PC-9 (cell line): ENCODE measurements around the gene GP1BB. TPM values are rescaled to one million over a fixed set of nuclear protein-coding genes. Genes with fewer than 3 reads are reported as not detected.

Experiments used
- BruUV-seq: library from RNA; stranded (reverse); fragments of 400-500 nt; replicated peaks from 2 replicates; lab custom pipeline; 2021; lab: Mats Ljungman, UMichigan
- CTCF ChIA-PET: fragments of 300-600 bp; sonication (Branson Sonifier 250); formaldehyde crosslinking; loops from one replicate; lab custom pipeline; 2022; ENCODE audit warnings: antibody characterized with exemption; lab: Charles Lee
- POLR2A ChIA-PET: fragments of 300-600 bp; sonication (Branson Sonifier 250); formaldehyde crosslinking; loops from one replicate; lab custom pipeline; 2022; ENCODE audit warnings: antibody characterized with exemption; ENCODE audit not compliant: unreplicated experiment; lab: Charles Lee
- DNase-seq, 2 experiments: peaks; one replicate each; pipeline versions ENCODE4 v3.0.0 to v3.0.0-alpha.2; 2015 to 2022; ENCODE audit warnings: mixed read lengths in 1 of 2
- H2AFZ ChIP-seq: fragments of 200-600 bp; sonication (generic); 2 replicates; pipeline ENCODE4 v1.8.1; 2017; ENCODE audit warnings: antibody characterized with exemption
- H3F3A ChIP-seq: fragments of 200-600 bp; sonication (generic); 2 replicates; pipeline ENCODE4 v1.8.1; 2017; ENCODE audit warnings: antibody characterized with exemption, mild to moderate bottlenecking, low read depth; ENCODE audit not compliant: insufficient read depth
- H3K27ac ChIP-seq: fragments of 200-600 bp; sonication (generic); 2 replicates; pipeline ENCODE4 v1.6.1; 2016; ENCODE audit warnings: mixed run types
- H3K27me3 ChIP-seq: fragments of 200-600 bp; sonication (generic); 2 replicates; pipeline ENCODE4 v1.6.1; 2016; ENCODE audit warnings: low read depth, mixed run types; ENCODE audit not compliant: insufficient read depth
- H3K36me3 ChIP-seq: fragments of 200-600 bp; sonication (generic); 2 replicates; pipeline ENCODE4 v1.6.1; 2016; ENCODE audit warnings: low read depth, mixed run types
- H3K4me1 ChIP-seq: fragments of 200-600 bp; sonication (generic); replicated peaks from 2 replicates; pipeline ENCODE4 v1.6.1; 2016; ENCODE audit warnings: mixed run types; ENCODE audit not compliant: insufficient read depth
- H3K4me2 ChIP-seq: fragments of 200-600 bp; sonication (generic); 2 replicates; pipeline ENCODE4 v1.6.1; 2017; ENCODE audit warnings: mixed run types
- H3K4me3 ChIP-seq: fragments of 200-600 bp; sonication (generic); 2 replicates; pipeline ENCODE4 v1.6.1; 2016; ENCODE audit warnings: mixed run types
- H3K79me2 ChIP-seq: fragments of 200-600 bp; sonication (generic); 2 replicates; pipeline ENCODE4 v1.6.1; 2017; ENCODE audit warnings: low read depth, mixed run types
- H3K9me2 ChIP-seq: fragments of 200-600 bp; sonication (generic); 2 replicates; pipeline ENCODE4 v1.8.1; 2017; ENCODE audit warnings: mild to moderate bottlenecking; ENCODE audit not compliant: insufficient read depth
- H3K9me3 ChIP-seq: fragments of 200-600 bp; sonication (generic); 2 replicates; pipeline ENCODE4 v1.8.1; 2016; ENCODE audit warnings: low read depth; ENCODE audit not compliant: insufficient read depth
- H4K20me1 ChIP-seq: fragments of 200-600 bp; sonication (generic); 2 replicates; pipeline ENCODE4 v1.8.1; 2017; ENCODE audit not compliant: insufficient read depth
- EZH2 ChIP-seq: fragments of 200-600 bp; sonication (generic); IDR thresholded peaks from 2 replicates; pipeline ENCODE4 v1.8.0; 2017; ENCODE audit warnings: antibody characterized with exemption, low read depth
- intact Hi-C: fragments of 100-400 bp; cut with micrococcal nuclease; formaldehyde crosslinking; loops from one replicate; pipeline ENCODE4 v1.10.0; 2022; ENCODE audit not compliant: unreplicated experiment
- total RNA-seq: library from RNA; stranded (reverse); gene quantifications from 2 replicates; pipeline ENCODE4 v1.2.3, GENCODE V29; 2021
- TF ChIP-seq, protein P1 (sequence below): fragments of 200-600 bp; sonication (generic); conservative IDR thresholded peaks from 2 replicates; pipeline ENCODE4 v1.6.1; 2017; ENCODE audit warnings: mixed run types, antibody characterized with exemption, mild to moderate bottlenecking, moderate library complexity

The GP1BB gene
- total RNA-seq, 1 experiment from 2014 or later = 0.35 TPM

- no peak overlapping the region for H2AFZ ChIP-seq
- no peaks in the 10 kb centered on the region for H3K9me3 ChIP-seq
- H3K9me2 ChIP-seq = no peaks in the 10 kb centered on the region
- BruUV-seq = no TSS peak
- POLR2A ChIA-PET = no interaction called here
- no peaks in the 10 kb centered on the region for H4K20me1 ChIP-seq
- intact Hi-C loops = no loop called here
- CTCF ChIA-PET = no interaction called here
- no peak overlapping the region for H3K4me3 ChIP-seq
- no peak overlapping the region for H3K4me2 ChIP-seq
- DNase-seq = no peak
- no peaks in the 10 kb centered on the region for H3F3A ChIP-seq
- TF ChIP-seq, protein P1, sequence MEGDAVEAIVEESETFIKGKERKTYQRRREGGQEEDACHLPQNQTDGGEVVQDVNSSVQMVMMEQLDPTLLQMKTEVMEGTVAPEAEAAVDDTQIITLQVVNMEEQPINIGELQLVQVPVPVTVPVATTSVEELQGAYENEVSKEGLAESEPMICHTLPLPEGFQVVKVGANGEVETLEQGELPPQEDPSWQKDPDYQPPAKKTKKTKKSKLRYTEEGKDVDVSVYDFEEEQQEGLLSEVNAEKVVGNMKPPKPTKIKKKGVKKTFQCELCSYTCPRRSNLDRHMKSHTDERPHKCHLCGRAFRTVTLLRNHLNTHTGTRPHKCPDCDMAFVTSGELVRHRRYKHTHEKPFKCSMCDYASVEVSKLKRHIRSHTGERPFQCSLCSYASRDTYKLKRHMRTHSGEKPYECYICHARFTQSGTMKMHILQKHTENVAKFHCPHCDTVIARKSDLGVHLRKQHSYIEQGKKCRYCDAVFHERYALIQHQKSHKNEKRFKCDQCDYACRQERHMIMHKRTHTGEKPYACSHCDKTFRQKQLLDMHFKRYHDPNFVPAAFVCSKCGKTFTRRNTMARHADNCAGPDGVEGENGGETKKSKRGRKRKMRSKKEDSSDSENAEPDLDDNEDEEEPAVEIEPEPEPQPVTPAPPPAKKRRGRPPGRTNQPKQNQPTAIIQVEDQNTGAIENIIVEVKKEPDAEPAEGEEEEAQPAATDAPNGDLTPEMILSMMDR = no peak
- TF ChIP-seq EZH2 = no peak
- H3K4me1 ChIP-seq = no peaks in the 10 kb centered on the region
- H3K27me3 ChIP-seq = no peaks in the 10 kb centered on the region; the same call in 1 of the 2 replicates
- H3K36me3 ChIP-seq = no peaks in the 10 kb centered on the region
- no peak overlapping the region for H3K27ac ChIP-seq
- no peaks in the 10 kb centered on the region for H3K79me2 ChIP-seq
Observed at GRCh38 chr22:19710020-19710768, 13.1 kb upstream of the GP1BB start.

DNA sequence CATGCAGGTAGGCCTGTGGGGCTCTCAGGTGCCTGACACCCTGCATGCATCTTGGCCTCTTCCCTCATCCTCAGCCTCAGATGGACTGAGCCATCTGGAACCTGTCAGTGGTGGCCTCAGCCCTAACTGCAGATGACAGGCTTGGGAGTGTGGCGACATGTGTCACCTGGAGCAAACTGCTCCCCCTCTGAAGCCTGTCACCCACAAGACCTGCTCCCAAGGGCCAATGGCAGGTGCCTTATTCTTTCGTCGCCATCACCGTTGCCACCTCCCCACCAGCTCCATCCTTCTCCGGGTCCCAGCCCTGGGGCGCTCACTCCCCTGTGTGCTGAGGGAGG lies 12.6 kb upstream of the GP1BB start:
- TF ChIP-seq, protein P1 = no peak
- no peak for TF ChIP-seq EZH2
- no TSS peak for BruUV-seq
- H3K4me3 ChIP-seq = no peak overlapping the region
- H2AFZ ChIP-seq = no peak overlapping the region
- H3K27me3 ChIP-seq = no peaks in the 10 kb centered on the region; the same call in 1 of the 2 replicates
- CTCF ChIA-PET = no interaction called here
- no peaks in the 10 kb centered on the region for H3K9me3 ChIP-seq
- H3K9me2 ChIP-seq = no peaks in the 10 kb centered on the region
- no peaks in the 10 kb centered on the region for H3K36me3 ChIP-seq
- H3K79me2 ChIP-seq = no peaks in the 10 kb centered on the region
- no peak overlapping the region for H3K4me2 ChIP-seq
- no peaks in the 10 kb centered on the region for H3K4me1 ChIP-seq
- no peaks in the 10 kb centered on the region for H4K20me1 ChIP-seq
- no peak overlapping the region for H3K27ac ChIP-seq
- POLR2A ChIA-PET = no interaction called here
- no peaks in the 10 kb centered on the region for H3F3A ChIP-seq
- intact Hi-C loops = no loop called here
- DNase-seq = no peak

GRCh38 chr22:19713245-19713644 lies 10.1 kb upstream of the GP1BB start:
- no peak overlapping the region for H2AFZ ChIP-seq
- no peaks in the 10 kb centered on the region; the same call in 1 of the 2 replicates for H3K27me3 ChIP-seq
- no peaks in the 10 kb centered on the region for H3K9me2 ChIP-seq
- no peaks in the 10 kb centered on the region for H3K79me2 ChIP-seq
- no peaks in the 10 kb centered on the region for H3K9me3 ChIP-seq
- no peak for TF ChIP-seq EZH2
- TF ChIP-seq, protein P1 = no peak
- POLR2A ChIA-PET = no interaction called here
- DNase-seq = no peak
- H4K20me1 ChIP-seq = no peaks in the 10 kb centered on the region
- no TSS peak for BruUV-seq
- no peak overlapping the region for H3K4me2 ChIP-seq
- H3K36me3 ChIP-seq = no peaks in the 10 kb centered on the region
- no peak overlapping the region for H3K27ac ChIP-seq
- H3K4me1 ChIP-seq = no peaks in the 10 kb centered on the region
- intact Hi-C loops = no loop called here
- H3F3A ChIP-seq = no peaks in the 10 kb centered on the region
- CTCF ChIA-PET = no interaction called here
- no peak overlapping the region for H3K4me3 ChIP-seq
